K562 (cell line): ENCODE data around the gene ZNF302. TPM values are rescaled to one million over a fixed set of nuclear protein-coding genes. Genes with fewer than 3 reads are reported as not detected.

ENCODE experiments used
- ATAC-seq: fragments of 200-7000 bp; cut with Tn5 transposase; 3 replicates; pipeline ENCODE4 v1.9.1; 2020; ENCODE audit warnings: moderate library complexity
- BruUV-seq: library from RNA; stranded (reverse); fragments of 400-500 nt; replicated peaks from 2 replicates; lab custom pipeline; 2021; lab: Mats Ljungman, UMichigan
- CTCF ChIA-PET: fragments of 300-600 bp; formaldehyde crosslinking; extraction: SDS; loops from one replicate; lab custom pipeline; 2021; ENCODE audit warnings: low intra/inter-chr PET ratio; lab: Yijun Ruan, JAX
- POLR2A ChIA-PET: fragments of 300-600, 350-650 bp; sonication (Branson Sonifier 250); formaldehyde crosslinking; extraction: SDS; loops from one replicate; lab custom pipeline; 2021; ENCODE audit warnings: antibody characterized with exemption, inconsistent platforms; lab: Yijun Ruan, JAX
- DNase-seq, 4 experiments: peaks; one replicate each; pipeline versions ENCODE4 v3.0.0 to v3.0.0-alpha.2; 2011 to 2018; ENCODE audit warnings: low spot score in 3 of 4, mixed read lengths in 3 of 4; ENCODE audit errors: extremely low read depth in 1 of 4
- FAIRE-seq: peaks from 2 replicates; lab custom pipeline; 2011; peaks lifted over from hg19 to GRCh38; lab: Jason Lieb, UNC
- H2AFZ ChIP-seq: 2 replicates; pipeline ENCODE4 v1.6.0; 2011; ENCODE audit warnings: low read depth, low read length, control low read depth, inconsistent platforms
- H3K27ac ChIP-seq: fragments of 200-600 bp; 3 replicates; pipeline ENCODE4 v1.8.0; 2011; ENCODE audit warnings: low read depth, mild to moderate bottlenecking, control low read depth, inconsistent platforms, low read length, moderate library complexity, mixed read lengths; ENCODE audit errors: extremely low read depth
- H3K27me3 ChIP-seq, 2 experiments: fragments of 300-600 bp in 1 of 2; 2 replicates in 1 of 2; 3 replicates in 1 of 2; pipeline versions ENCODE4 v1.6.0 to v1.8.0; 2011; ENCODE audit warnings: inconsistent platforms in 2 of 2, low read length in 2 of 2, mild to moderate bottlenecking in 1 of 2, mixed read lengths in 1 of 2, moderate library complexity in 1 of 2; ENCODE audit not compliant: control insufficient read depth in 2 of 2, insufficient read depth in 2 of 2
- H3K36me3 ChIP-seq: fragments of 300-600 bp; 3 replicates; pipeline ENCODE4 v1.8.0; 2011; ENCODE audit warnings: mild to moderate bottlenecking, low read length, inconsistent platforms; ENCODE audit not compliant: control insufficient read depth, insufficient read depth
- H3K4me1 ChIP-seq, 2 experiments: fragments of 200-600 bp in 1 of 2; replicated peaks in 1 of 2; 2 replicates in 1 of 2; 3 replicates in 1 of 2; pipeline versions ENCODE4 v1.5.1 to v1.8.0; 2011; ENCODE audit warnings: inconsistent platforms in 2 of 2, low read length in 2 of 2, mild to moderate bottlenecking in 1 of 2, mixed read lengths in 1 of 2, moderate library complexity in 1 of 2; ENCODE audit not compliant: control insufficient read depth in 2 of 2, insufficient read depth in 2 of 2
- H3K4me2 ChIP-seq: 2 replicates; pipeline ENCODE4 v1.6.1; 2011; ENCODE audit warnings: low read length, control low read depth, inconsistent platforms, mixed read lengths; ENCODE audit not compliant: insufficient read depth
- H3K4me3 ChIP-seq: fragments of 200-600 bp; sonication (generic), shearing (Covaris generic); 2 replicates; pipeline ENCODE4 v1.5.1; 2016; ENCODE audit warnings: control low read depth, inconsistent platforms
- H3K79me2 ChIP-seq: fragments of 200-600 bp; 3 replicates; pipeline ENCODE4 v1.8.0; 2011; ENCODE audit warnings: low read length, inconsistent platforms; ENCODE audit not compliant: control insufficient read depth, insufficient read depth
- H3K9ac ChIP-seq, 2 experiments: 2 replicates each; pipeline versions ENCODE4 v1.6.0 to v1.6.1; 2011; ENCODE audit warnings: low read depth in 2 of 2, low read length in 2 of 2, control low read depth in 1 of 2, inconsistent platforms in 1 of 2, mild to moderate bottlenecking in 1 of 2, mixed read lengths in 1 of 2; ENCODE audit not compliant: insufficient read depth in 1 of 2
- H3K9me1 ChIP-seq: one replicate; pipeline ENCODE4 v1.6.0; 2011; ENCODE audit warnings: inconsistent platforms, mild to moderate bottlenecking, low read length, moderate library complexity; ENCODE audit not compliant: control insufficient read depth, insufficient read depth
- H3K9me3 ChIP-seq: replicated peaks from 2 replicates; pipeline ENCODE4 v1.5.1; 2011; ENCODE audit warnings: low read depth, low read length, inconsistent platforms; ENCODE audit not compliant: control insufficient read depth, insufficient read depth
- H4K20me1 ChIP-seq: replicated peaks from 2 replicates; pipeline ENCODE4 v1.6.1; 2011; ENCODE audit warnings: low read length, inconsistent platforms, mixed read lengths; ENCODE audit not compliant: control insufficient read depth, insufficient read depth
- CHD2 ChIP-seq: IDR thresholded peaks from 2 replicates; pipeline ENCODE4 v1.6.1; 2011; ENCODE audit warnings: low read depth, low read length
- DMBX1 ChIP-seq: fragments of 250-450 bp; sonication (Bioruptor Pico); IDR thresholded peaks from 2 replicates; pipeline ENCODE4 v1.8.0; 2022; ENCODE audit warnings: inconsistent platforms, mild to moderate bottlenecking, moderate library complexity, borderline replicate concordance
- E2F5 ChIP-seq: sonication (generic); formaldehyde crosslinking; IDR thresholded peaks from 2 replicates; pipeline ENCODE4 v1.8.0; 2022; ENCODE audit warnings: mild to moderate bottlenecking, missing genetic modification reagents
- ELF4 ChIP-seq: fragments of 450-650 bp; formaldehyde crosslinking; IDR thresholded peaks from 2 replicates; pipeline ENCODE4 v1.4.0; 2022; ENCODE audit warnings: missing genetic modification characterization
- KLF13 ChIP-seq: fragments of 450-650 bp; IDR thresholded peaks from 2 replicates; pipeline ENCODE4 v1.6.1; 2016; ENCODE audit warnings: missing genetic modification characterization, low read depth, mild to moderate bottlenecking, missing compliant biosample characterization, moderate library complexity, borderline replicate concordance
- SAFB ChIP-seq: fragments of 200-400 bp; formaldehyde crosslinking; IDR thresholded peaks from 2 replicates; pipeline ENCODE4 v1.6.1; 2017; ENCODE audit warnings: low read depth, low read length, borderline replicate concordance
- SRF ChIP-seq, 2 experiments: fragments of 250-450, 450-650 bp in 1 of 2; sonication (Bioruptor Pico) in 1 of 2; sonication (generic) in 1 of 2; formaldehyde crosslinking; IDR thresholded peaks; 2 replicates each; pipeline versions ENCODE4 v1.5.0 to v1.5.1; 2020 to 2022; ENCODE audit warnings: mild to moderate bottlenecking in 1 of 2, missing genetic modification reagents in 1 of 2
- SRSF9 ChIP-seq: fragments of 200-400 bp; formaldehyde crosslinking; IDR thresholded peaks from 2 replicates; pipeline ENCODE4 v1.6.1; 2017; ENCODE audit warnings: low read depth, low read length, borderline replicate concordance
- TSC22D4 ChIP-seq: fragments of 450-650 bp; IDR thresholded peaks from 2 replicates; pipeline ENCODE4 v1.6.1; 2016; ENCODE audit warnings: missing genetic modification characterization, missing biosample characterization, control low read depth
- XRCC4 ChIP-seq: IDR thresholded peaks from one replicate; pipeline ENCODE4 v1.6.1; 2011; ENCODE audit not compliant: insufficient read depth, insufficient read length; ENCODE audit errors: extremely low read depth
- ZNF431 ChIP-seq: sonication (generic); formaldehyde crosslinking; IDR thresholded peaks from 2 replicates; pipeline ENCODE4 v1.8.0; 2022; ENCODE audit warnings: mild to moderate bottlenecking, missing genetic modification reagents
- ZNF644 ChIP-seq: fragments of 200-800 bp; sonication (Bioruptor generic); IDR thresholded peaks from 2 replicates; pipeline ENCODE4 v1.6.1; 2016; ENCODE audit warnings: low read depth, missing genetic modification characterization, missing compliant biosample characterization
- ZNF764 ChIP-seq: fragments of 250-450 bp; sonication (Bioruptor Pico); IDR thresholded peaks from 2 replicates; pipeline ENCODE4 v1.4.0; 2020; ENCODE audit warnings: low read depth, mild to moderate bottlenecking, moderate library complexity
- WGBS: fragments of 100-300 bp; shearing (Covaris generic); methylation state at CpG from one replicate; pipeline ENCODE4 v1.1.6; 2016; ENCODE audit warnings: low coverage, mixed read lengths; ENCODE audit not compliant: insufficient coverage; ENCODE audit errors: missing lambda C conversion rate; 5-methylcytosine and 5-hydroxymethylcytosine counted together
- in situ Hi-C: fragments of 300-500 bp; cut with MboI; formaldehyde crosslinking; loops from 4 replicates; pipeline ENCODE4 v1.15.0; 2018; ENCODE audit warnings: inconsistent platforms, mixed read lengths
- intact Hi-C: fragments of 100-400 bp; cut with micrococcal nuclease; formaldehyde crosslinking; loops from 2 replicates; pipeline ENCODE4 v1.14.2; 2022
- polyA plus RNA-seq, 8 experiments: library from polyadenylated mRNA; depleted of rRNA in 4 of 8; stranded (reverse) in 5 of 8; unstranded in 3 of 8; fragments of >200 nt; fragmentation: Nextera tagmentation in 2 of 8; fragmentation: Illumina TruSeq in 1 of 8; extraction: Ambion mirVana in 2 of 8; extraction: Trizol in 1 of 8; gene quantifications; 2 replicates each; pipeline versions ENCODE4 v1.2.1 to v1.2.3, GENCODE V29; 2011 to 2014; ENCODE audit warnings: inconsistent platforms in 1 of 8, missing spikeins in 1 of 8
- total RNA-seq, 7 experiments: library from RNA; depleted of rRNA in 6 of 7; stranded (reverse); fragments of >200 nt in 6 of 7; fragmentation: Illumina TruSeq in 2 of 7; extraction: Trizol in 2 of 7; gene quantifications; 2 replicates each; pipeline versions ENCODE4 v1.2.1 to v1.2.3, GENCODE V29; 2011 to 2021; ENCODE audit warnings: low replicate concordance in 1 of 7

The ZNF302 gene
- total and polyA plus RNA-seq, 9 of the 15 experiments (the other 6 are each of a cell fraction or from before 2014, with no cell fraction given) = 0.08 to 1.0 (median 0.27) TPM; not detected in 1

GRCh38 chr19:34686455-34686854 is 9.0 kb downstream of the ZNF302 start:
- no peaks in the 10 kb centered on the region; a peak in 2 of 5 replicates for H3K4me1 ChIP-seq
- ATAC-seq (no peak), DNase-seq (no peak), FAIRE-seq (no peak)
- no peak overlapping the region for H3K9ac ChIP-seq
- ChIA-PET CTCF (no interaction called here), POLR2A (no interaction called here)
- no peaks in the 10 kb centered on the region; the same call in 1 of the 2 replicates for H3K9me3 ChIP-seq
- no peak overlapping the region for H3K27ac ChIP-seq
- no TSS peak for BruUV-seq
- H4K20me1 ChIP-seq = no peaks in the 10 kb centered on the region
- peaks cover 0 to 5% of the 10 kb centered on the region in 2 experiments; a peak in 2 of 5 replicates for H3K27me3 ChIP-seq
- no peak overlapping the region for H3K4me3 ChIP-seq
- H3K4me2 ChIP-seq = no peak overlapping the region
- intact Hi-C loops (no loop called here), in situ Hi-C loops (no loop called here)
- 0% methylated on average over 5 of the region's 5 CpGs for whole genome bisulfite sequencing
- H2AFZ ChIP-seq = no peak overlapping the region
- TF ChIP-seq KLF13 (tag) = no peak
- no peak for TF ChIP-seq ZNF431
- no peak for TF ChIP-seq E2F5 (CRISPR knock-in tag)
- no peak for TF ChIP-seq ZNF764
- no peak for TF ChIP-seq ZNF644
- no peak for TF ChIP-seq TSC22D4 (tag)
- no peak for TF ChIP-seq SAFB
- no peak for TF ChIP-seq SRSF9
- no peak for TF ChIP-seq ELF4
- TF ChIP-seq DMBX1 (CRISPR knock-in tag) = no peak
- TF ChIP-seq SRF (CRISPR knock-in tag; IDR thresholded peaks at IDR 0.05) = no peak
- no peak for TF ChIP-seq XRCC4
- no peak for TF ChIP-seq CHD2
- H3K79me2 ChIP-seq = no peaks in the 10 kb centered on the region
- no peaks in the 10 kb centered on the region for H3K36me3 ChIP-seq
- H3K9me1 ChIP-seq = no peaks in the 10 kb centered on the region
